Activated CD8-positive, alpha-beta T cell treated with anti-CD3 and anti-CD28 coated beads for 36 hours (primary cell): ENCODE data around the gene SSTR3. TPM values are rescaled to one million over a fixed set of nuclear protein-coding genes. Genes with fewer than 3 reads are reported as not detected.

Experiments
- ATAC-seq: fragments of 200-7000 bp; cut with Tn5 transposase; one replicate; pipeline ENCODE4 v1.10.0; 2021; ENCODE audit warnings: mild to moderate bottlenecking, moderate library complexity
- CTCF ChIA-PET: fragments of 350-600 bp; sonication (Branson Sonifier 250); formaldehyde crosslinking; loops from one replicate; lab custom pipeline; 2021; ENCODE audit warnings: antibody characterized with exemption; lab: Charles Lee
- POLR2A ChIA-PET: fragments of 350-600 bp; sonication (Branson Sonifier 250); formaldehyde crosslinking; loops from one replicate; lab custom pipeline; 2021; ENCODE audit warnings: antibody characterized with exemption; lab: Charles Lee
- DNase-seq: peaks from one replicate; pipeline ENCODE4 v3.0.0-alpha.2; 2020
- H3K27ac Mint-ChIP-seq: one replicate; pipeline ENCODE4 v1.8.0; 2021; ENCODE audit warnings: mild to moderate bottlenecking, mixed read lengths
- H3K27me3 Mint-ChIP-seq: one replicate; pipeline ENCODE4 v1.8.0; 2021; ENCODE audit warnings: mixed read lengths
- H3K36me3 Mint-ChIP-seq: one replicate; pipeline ENCODE4 v1.8.0; 2021; ENCODE audit warnings: low read depth, mixed read lengths
- H3K4me1 Mint-ChIP-seq: one replicate; pipeline ENCODE4 v1.8.0; 2021; ENCODE audit warnings: low read depth, mixed read lengths
- H3K4me3 Mint-ChIP-seq: one replicate; pipeline ENCODE4 v1.8.0; 2021; ENCODE audit warnings: mild to moderate bottlenecking, moderate library complexity, mixed read lengths
- H3K9me3 Mint-ChIP-seq: one replicate; pipeline ENCODE4 v1.8.0; 2021; ENCODE audit warnings: mixed read lengths
- CTCF ChIP-seq: fragments of 200-600 bp; IDR thresholded peaks from one replicate; pipeline ENCODE4 v1.8.0; 2022; ENCODE audit warnings: antibody characterized with exemption, mild to moderate bottlenecking
- intact Hi-C: fragments of 100-400 bp; cut with micrococcal nuclease; formaldehyde crosslinking; loops from one replicate; pipeline ENCODE4 v1.10.0; 2022
- total RNA-seq, 2 experiments: library from RNA; stranded (reverse); gene quantifications; one replicate each; pipeline ENCODE4 v1.2.3, GENCODE V29; 2021

Gene SSTR3
- total RNA-seq, 2 experiments from 2014 or later = 7.9 to 8.5 TPM

- no peak overlapping the region for H3K4me3 Mint-ChIP-seq
- no peak overlapping the region for H3K27ac Mint-ChIP-seq
- no peak for TF ChIP-seq CTCF
Observed at GRCh38 chr22:37155971-37156370, 56.3 kb downstream of the SSTR3 start.

GRCh38 chr22:37154925-37155712, 57.2 kb downstream of the SSTR3 start:
- ChIA-PET POLR2A (interaction anchor here (0.5 to 1.1 kb wide), 2 partner anchors 84 to 133 kb away, joined by 3 read pairs; no protein-coding TSS in a partner anchor), CTCF (interaction anchor here (1.1 to 8.0 kb wide), 2 partner anchors 9 to 10 kb away, joined by 5 to 119 read pairs; no protein-coding TSS in a partner anchor)
- no peak for TF ChIP-seq CTCF
- ATAC-seq = peak; percentile 59
- Mint-ChIP-seq H3K36me3 (peaks cover 11% of the 10 kb centered on the region), H3K27ac (peak overlapping the region; percentile 47), H3K9me3 (peaks cover 16% of the 10 kb centered on the region), H3K4me1 (peaks cover 70% of the 10 kb centered on the region), H3K4me3 (no peak overlapping the region), H3K27me3 (no peaks in the 10 kb centered on the region)
- no peak for DNase-seq
- intact Hi-C loops = no loop called here

More at GRCh38 chr22:37155971-37156370, 56.3 kb downstream of the SSTR3 start:
- Mint-ChIP-seq H3K27me3 (no peaks in the 10 kb centered on the region), H3K9me3 (peaks cover 11% of the 10 kb centered on the region), H3K36me3 (peaks cover 6% of the 10 kb centered on the region), H3K4me1 (peaks cover 66% of the 10 kb centered on the region)
- POLR2A ChIA-PET = interaction anchor here (0.6 to 1.2 kb wide), 3 partner anchors 9 to 119 kb away, joined by 3 to 5 read pairs (median 3); no protein-coding TSS in a partner anchor
- DNase-seq (no peak), ATAC-seq (no peak)
- intact Hi-C loops = no loop called here
- CTCF ChIA-PET = interaction anchor here (0.7 to 3.0 kb wide), 3 partner anchors 11 to 13 kb away, joined by 3 to 15 read pairs (median 5); no protein-coding TSS in a partner anchor

Other genes with a start within 250 kb of the SSTR3 start
- 1 to 10 TPM; 1.2 to 1.8 TPM for gene TST, start 193.0 kb downstream of the SSTR3 start, total RNA-seq
- 1 to 10 TPM; 8.5 to 9.1 TPM for gene MPST, start 192.7 kb downstream of the SSTR3 start, total RNA-seq
- gene KCTD17, start 160.7 kb downstream of the SSTR3 start, total RNA-seq = 10 to 100 TPM; 30.3 to 30.6 TPM
- 10 to 100 TPM; 11.3 to 12.4 TPM for gene TMPRSS6, start 102.8 kb downstream of the SSTR3 start, total RNA-seq
- 100 to 1,000 TPM; 263 to 268 TPM for gene IL2RB, start 62.6 kb downstream of the SSTR3 start, total RNA-seq
- 1 to 10 TPM; 6.4 TPM for gene C1QTNF6, start 24.2 kb downstream of the SSTR3 start, total RNA-seq
- gene RAC2, start 31.8 kb upstream of the SSTR3 start, total RNA-seq = 100 to 1,000 TPM; 699 to 717 TPM
- 10 to 100 TPM; 33.2 to 33.4 TPM for gene CYTH4, start 70.0 kb upstream of the SSTR3 start, total RNA-seq
- gene ELFN2, start 215.0 kb upstream of the SSTR3 start, total RNA-seq = under 1 TPM; 0.51 to 0.52 TPM